H1 (cell line): ENCODE data around the gene SLC25A17.

Source experiments
- BCL11A ChIP-seq, 2 experiments: IDR thresholded peaks; one replicate each; pipeline ENCODE4 v1.6.1; 2011; ENCODE audit warnings: low read depth in 2 of 2, low read length in 2 of 2, mild to moderate bottlenecking in 2 of 2
- EGR1 ChIP-seq: IDR thresholded peaks from 2 replicates; pipeline ENCODE4 v1.6.1; 2011; ENCODE audit warnings: low read depth, low read length, borderline replicate concordance
- EZH2 ChIP-seq: fragments of 200-600 bp; sonication (generic); IDR thresholded peaks from 2 replicates; pipeline ENCODE4 v1.7.1; 2012; ENCODE audit warnings: low read depth, mild to moderate bottlenecking, moderate library complexity, low read length, inconsistent platforms; ENCODE audit not compliant: severe bottlenecking
- MAX ChIP-seq: IDR thresholded peaks from 2 replicates; pipeline ENCODE4 v1.6.1; 2012; ENCODE audit warnings: inconsistent platforms
- PHF8 ChIP-seq: fragments of 200-600 bp; sonication (generic); conservative IDR thresholded peaks from 2 replicates; pipeline ENCODE4 v1.7.1; 2012; ENCODE audit warnings: low read depth, mild to moderate bottlenecking, inconsistent platforms, low read length, moderate library complexity
- POLR2A ChIP-seq, 2 experiments: IDR thresholded peaks; 1 replicate in 1 of 2; 2 replicates in 1 of 2; pipeline ENCODE4 v1.6.1; 2011; ENCODE audit warnings: low read depth in 2 of 2, low read length in 2 of 2, mild to moderate bottlenecking in 2 of 2; ENCODE audit errors: control extremely low read depth in 1 of 2
- TF ChIP-seq, protein P1 (sequence below): fragments of 300-600 bp; sonication (generic); IDR thresholded peaks from 2 replicates; pipeline ENCODE4 v1.7.1; 2012; ENCODE audit warnings: low read length, moderate library complexity, mild to moderate bottlenecking, inconsistent platforms; ENCODE audit not compliant: insufficient replicate concordance
- TF ChIP-seq, protein P2 (sequence below): IDR thresholded peaks from 2 replicates; pipeline ENCODE4 v1.6.1; 2011; ENCODE audit warnings: low read length, improper control_type of control experiment

DNA sequence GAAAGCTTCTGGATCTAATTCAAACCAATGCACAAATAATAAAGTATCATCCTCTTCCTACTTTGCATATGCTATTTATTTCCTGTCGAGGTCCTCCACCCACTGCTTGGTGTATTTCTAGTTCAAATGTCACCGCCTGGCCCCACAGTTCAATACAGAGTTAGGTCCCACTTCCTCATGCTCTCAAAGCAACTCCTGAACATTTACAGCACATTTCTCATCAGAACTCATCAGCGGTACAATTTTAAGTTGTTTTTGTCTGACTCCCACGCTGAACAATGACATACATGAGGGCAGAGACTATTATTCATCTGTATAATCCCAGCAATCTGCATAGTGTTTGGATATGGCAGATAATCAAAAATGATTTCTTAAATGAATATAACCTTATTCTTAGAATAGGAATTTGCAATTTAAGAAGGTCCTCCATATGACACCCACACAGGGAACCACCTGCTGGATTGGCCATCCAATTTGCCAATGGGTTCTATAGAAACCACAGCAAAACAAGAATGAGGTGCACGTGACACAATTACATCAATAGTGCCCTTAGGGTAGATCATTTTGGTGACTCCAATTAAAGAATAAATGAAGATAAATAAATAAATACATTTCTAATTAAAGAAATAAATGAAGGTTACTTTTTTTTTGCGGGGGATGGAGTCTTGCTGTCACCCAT is 54.2 kb downstream of the SLC25A17 start:
- TF ChIP-seq EGR1, result no peak
- TF ChIP-seq, protein P1, sequence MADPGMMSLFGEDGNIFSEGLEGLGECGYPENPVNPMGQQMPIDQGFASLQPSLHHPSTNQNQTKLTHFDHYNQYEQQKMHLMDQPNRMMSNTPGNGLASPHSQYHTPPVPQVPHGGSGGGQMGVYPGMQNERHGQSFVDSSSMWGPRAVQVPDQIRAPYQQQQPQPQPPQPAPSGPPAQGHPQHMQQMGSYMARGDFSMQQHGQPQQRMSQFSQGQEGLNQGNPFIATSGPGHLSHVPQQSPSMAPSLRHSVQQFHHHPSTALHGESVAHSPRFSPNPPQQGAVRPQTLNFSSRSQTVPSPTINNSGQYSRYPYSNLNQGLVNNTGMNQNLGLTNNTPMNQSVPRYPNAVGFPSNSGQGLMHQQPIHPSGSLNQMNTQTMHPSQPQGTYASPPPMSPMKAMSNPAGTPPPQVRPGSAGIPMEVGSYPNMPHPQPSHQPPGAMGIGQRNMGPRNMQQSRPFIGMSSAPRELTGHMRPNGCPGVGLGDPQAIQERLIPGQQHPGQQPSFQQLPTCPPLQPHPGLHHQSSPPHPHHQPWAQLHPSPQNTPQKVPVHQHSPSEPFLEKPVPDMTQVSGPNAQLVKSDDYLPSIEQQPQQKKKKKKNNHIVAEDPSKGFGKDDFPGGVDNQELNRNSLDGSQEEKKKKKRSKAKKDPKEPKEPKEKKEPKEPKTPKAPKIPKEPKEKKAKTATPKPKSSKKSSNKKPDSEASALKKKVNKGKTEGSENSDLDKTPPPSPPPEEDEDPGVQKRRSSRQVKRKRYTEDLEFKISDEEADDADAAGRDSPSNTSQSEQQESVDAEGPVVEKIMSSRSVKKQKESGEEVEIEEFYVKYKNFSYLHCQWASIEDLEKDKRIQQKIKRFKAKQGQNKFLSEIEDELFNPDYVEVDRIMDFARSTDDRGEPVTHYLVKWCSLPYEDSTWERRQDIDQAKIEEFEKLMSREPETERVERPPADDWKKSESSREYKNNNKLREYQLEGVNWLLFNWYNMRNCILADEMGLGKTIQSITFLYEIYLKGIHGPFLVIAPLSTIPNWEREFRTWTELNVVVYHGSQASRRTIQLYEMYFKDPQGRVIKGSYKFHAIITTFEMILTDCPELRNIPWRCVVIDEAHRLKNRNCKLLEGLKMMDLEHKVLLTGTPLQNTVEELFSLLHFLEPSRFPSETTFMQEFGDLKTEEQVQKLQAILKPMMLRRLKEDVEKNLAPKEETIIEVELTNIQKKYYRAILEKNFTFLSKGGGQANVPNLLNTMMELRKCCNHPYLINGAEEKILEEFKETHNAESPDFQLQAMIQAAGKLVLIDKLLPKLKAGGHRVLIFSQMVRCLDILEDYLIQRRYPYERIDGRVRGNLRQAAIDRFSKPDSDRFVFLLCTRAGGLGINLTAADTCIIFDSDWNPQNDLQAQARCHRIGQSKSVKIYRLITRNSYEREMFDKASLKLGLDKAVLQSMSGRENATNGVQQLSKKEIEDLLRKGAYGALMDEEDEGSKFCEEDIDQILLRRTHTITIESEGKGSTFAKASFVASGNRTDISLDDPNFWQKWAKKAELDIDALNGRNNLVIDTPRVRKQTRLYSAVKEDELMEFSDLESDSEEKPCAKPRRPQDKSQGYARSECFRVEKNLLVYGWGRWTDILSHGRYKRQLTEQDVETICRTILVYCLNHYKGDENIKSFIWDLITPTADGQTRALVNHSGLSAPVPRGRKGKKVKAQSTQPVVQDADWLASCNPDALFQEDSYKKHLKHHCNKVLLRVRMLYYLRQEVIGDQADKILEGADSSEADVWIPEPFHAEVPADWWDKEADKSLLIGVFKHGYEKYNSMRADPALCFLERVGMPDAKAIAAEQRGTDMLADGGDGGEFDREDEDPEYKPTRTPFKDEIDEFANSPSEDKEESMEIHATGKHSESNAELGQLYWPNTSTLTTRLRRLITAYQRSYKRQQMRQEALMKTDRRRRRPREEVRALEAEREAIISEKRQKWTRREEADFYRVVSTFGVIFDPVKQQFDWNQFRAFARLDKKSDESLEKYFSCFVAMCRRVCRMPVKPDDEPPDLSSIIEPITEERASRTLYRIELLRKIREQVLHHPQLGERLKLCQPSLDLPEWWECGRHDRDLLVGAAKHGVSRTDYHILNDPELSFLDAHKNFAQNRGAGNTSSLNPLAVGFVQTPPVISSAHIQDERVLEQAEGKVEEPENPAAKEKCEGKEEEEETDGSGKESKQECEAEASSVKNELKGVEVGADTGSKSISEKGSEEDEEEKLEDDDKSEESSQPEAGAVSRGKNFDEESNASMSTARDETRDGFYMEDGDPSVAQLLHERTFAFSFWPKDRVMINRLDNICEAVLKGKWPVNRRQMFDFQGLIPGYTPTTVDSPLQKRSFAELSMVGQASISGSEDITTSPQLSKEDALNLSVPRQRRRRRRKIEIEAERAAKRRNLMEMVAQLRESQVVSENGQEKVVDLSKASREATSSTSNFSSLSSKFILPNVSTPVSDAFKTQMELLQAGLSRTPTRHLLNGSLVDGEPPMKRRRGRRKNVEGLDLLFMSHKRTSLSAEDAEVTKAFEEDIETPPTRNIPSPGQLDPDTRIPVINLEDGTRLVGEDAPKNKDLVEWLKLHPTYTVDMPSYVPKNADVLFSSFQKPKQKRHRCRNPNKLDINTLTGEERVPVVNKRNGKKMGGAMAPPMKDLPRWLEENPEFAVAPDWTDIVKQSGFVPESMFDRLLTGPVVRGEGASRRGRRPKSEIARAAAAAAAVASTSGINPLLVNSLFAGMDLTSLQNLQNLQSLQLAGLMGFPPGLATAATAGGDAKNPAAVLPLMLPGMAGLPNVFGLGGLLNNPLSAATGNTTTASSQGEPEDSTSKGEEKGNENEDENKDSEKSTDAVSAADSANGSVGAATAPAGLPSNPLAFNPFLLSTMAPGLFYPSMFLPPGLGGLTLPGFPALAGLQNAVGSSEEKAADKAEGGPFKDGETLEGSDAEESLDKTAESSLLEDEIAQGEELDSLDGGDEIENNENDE, result no peak
- TF ChIP-seq BCL11A (IDR thresholded peaks at IDR 0.05; ENCODE audit: low read depth in 2 of 2, low read length in 2 of 2), result no peak
- no peak for TF ChIP-seq MAX
- no peak for TF ChIP-seq EZH2
- TF ChIP-seq, protein P2, sequence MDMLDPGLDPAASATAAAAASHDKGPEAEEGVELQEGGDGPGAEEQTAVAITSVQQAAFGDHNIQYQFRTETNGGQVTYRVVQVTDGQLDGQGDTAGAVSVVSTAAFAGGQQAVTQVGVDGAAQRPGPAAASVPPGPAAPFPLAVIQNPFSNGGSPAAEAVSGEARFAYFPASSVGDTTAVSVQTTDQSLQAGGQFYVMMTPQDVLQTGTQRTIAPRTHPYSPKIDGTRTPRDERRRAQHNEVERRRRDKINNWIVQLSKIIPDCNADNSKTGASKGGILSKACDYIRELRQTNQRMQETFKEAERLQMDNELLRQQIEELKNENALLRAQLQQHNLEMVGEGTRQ, result no peak
- TF ChIP-seq POLR2A (IDR thresholded peaks at IDR 0.05; ENCODE audit: control extremely low read depth in 1 of 2, low read depth in 2 of 2, low read length in 2 of 2), result no peak
- TF ChIP-seq PHF8, result no peak
